ENCODE results near the gene PSMF1.
"Not testable (repeated sequence)": the region's sequence is repeated elsewhere in the genome, so short reads cannot be mapped to it uniquely, and the experiment has no call there.

Gene PSMF1

DNA sequence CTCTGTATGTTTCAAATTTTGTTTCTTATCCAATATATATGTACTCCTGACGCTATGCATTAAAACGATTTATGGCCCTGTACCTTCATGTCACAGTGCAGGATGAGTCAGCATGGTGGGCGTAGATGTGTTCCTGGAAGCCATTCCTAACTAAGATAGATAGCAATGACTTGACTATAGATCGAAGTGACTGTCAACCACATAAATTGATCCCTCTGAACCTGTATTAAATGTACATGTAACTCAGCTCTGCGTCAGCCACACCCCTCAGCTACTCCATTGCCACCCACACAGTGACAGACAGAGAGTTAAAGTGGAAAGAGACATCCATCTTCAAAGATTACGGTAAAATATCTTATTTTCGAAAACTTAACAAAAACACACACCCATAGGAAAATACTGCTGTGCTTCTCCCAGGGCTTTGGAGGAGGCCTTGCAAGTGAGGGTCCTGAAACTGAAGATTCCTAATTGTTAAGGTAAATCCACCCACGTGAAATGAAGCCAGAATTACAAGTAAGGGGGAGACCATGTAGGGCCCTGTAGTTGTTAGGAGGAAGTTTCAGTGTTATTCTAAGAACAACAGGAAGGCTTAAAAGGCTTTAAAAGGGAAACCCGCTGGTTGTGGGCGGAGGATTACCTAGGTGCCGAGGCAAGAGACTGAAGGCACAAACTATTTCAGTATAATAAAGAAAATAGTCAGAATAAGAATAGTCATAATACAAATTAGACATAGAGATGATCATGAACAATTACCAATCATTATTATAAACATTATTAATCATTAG, 97.2 kb downstream of the PSMF1 start:
- no peak for DNase-seq (ENCODE audit: low read depth, low spot score)

DNA sequence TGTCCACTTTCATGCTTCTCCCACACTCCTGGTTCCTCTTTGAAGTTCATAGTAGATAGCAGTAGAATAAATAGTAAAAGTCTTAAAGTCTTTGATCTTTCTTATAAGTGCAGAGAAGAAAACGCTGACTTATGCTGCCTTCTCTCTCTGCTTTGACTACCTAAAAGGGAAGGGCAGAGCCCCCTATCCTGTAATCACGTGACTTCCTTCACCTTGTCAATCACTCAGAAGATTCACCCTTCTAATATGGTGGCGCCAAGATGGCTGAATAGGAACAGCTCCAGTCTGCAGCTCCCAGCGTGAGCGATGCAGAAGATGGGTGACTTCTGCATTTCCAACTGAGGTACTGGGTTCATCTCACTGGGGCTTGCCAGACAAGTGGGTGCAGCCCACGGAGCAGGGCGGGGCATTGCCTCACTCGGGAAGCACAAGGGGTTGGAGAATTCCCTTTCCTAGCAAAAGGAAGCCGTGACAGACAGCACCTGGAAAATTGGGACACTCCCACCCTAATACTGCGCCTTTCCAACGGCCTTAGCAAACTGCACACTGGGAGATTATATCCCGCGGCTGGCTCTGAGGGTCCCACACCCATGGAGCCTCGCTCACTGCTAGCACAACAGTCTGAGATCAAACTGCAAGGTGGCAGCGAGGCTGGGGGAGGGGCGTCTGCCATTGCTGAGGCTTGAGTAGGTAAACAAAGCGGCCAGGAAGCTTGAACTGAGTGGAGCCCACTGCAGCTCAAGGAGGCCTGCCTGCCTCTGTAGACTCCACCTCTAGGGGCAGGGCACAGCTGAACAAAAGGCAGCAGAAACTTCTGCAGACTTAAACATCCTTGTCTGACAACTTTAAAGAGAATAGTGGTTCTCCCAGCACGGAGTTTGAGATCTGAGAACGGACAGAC, 98.4 kb downstream of the PSMF1 start:
- DNase-seq (ENCODE audit: low read depth, low spot score) = not testable (repeated sequence)
